Measurements from ENCODE around the gene DTNB.

GRCh38 chr2:25541378-25541777 is 132.0 kb downstream of the DTNB start:
- TF ChIP-seq CTCF (IDR thresholded peaks at IDR 0.05; ENCODE audit: low read depth, low read length) (no peak), EZH2phosphoT487 (IDR thresholded peaks at IDR 0.05; ENCODE audit: low read depth) (no peak)
